H1 (cell line): Measurements from ENCODE around the gene SLC35F6. TPM values are rescaled to one million over a fixed set of nuclear protein-coding genes. Genes with fewer than 3 reads are reported as not detected.

ENCODE experiments used
- GABPA ChIP-seq: IDR thresholded peaks from 2 replicates; pipeline ENCODE4 v1.6.1; 2011; ENCODE audit warnings: mild to moderate bottlenecking, low read length, moderate library complexity, borderline replicate concordance; ENCODE audit not compliant: insufficient read depth
- PHF8 ChIP-seq: fragments of 200-600 bp; sonication (generic); conservative IDR thresholded peaks from 2 replicates; pipeline ENCODE4 v1.7.1; 2012; ENCODE audit warnings: low read depth, mild to moderate bottlenecking, inconsistent platforms, low read length, moderate library complexity
- POLR2AphosphoS5 ChIP-seq: IDR thresholded peaks from 2 replicates; pipeline ENCODE4 v1.6.1; 2011; ENCODE audit warnings: low read depth, low read length
- SIRT6 ChIP-seq: IDR thresholded peaks from one replicate; pipeline ENCODE4 v1.7.1; 2012; ENCODE audit warnings: low read length, inconsistent platforms
- polyA plus RNA-seq, 7 experiments: library from polyadenylated mRNA; depleted of rRNA in 3 of 7; stranded (reverse) in 5 of 7; unstranded in 2 of 7; fragments of >200 nt in 5 of 7; fragments of 200-250 nt in 2 of 7; gene quantifications; 1 replicate in 5 of 7; 2 replicates in 1 of 7; 4 replicates in 1 of 7; pipeline versions ENCODE4 v1.2.1 to v1.2.3, GENCODE V29; 2011 to 2013; ENCODE audit warnings: missing spikeins in 2 of 7, mixed read lengths in 2 of 7
- total RNA-seq: library from RNA; stranded (reverse); fragmentation: NEBNext Ultra II Directional; extraction: Animal tissue kit (Norgen Biotek cat#: 25700); gene quantifications from 2 replicates; pipeline ENCODE4 v1.2.1, GENCODE V29; 2021
- TF ChIP-seq, protein P1 (sequence below): IDR thresholded peaks from 2 replicates; pipeline ENCODE4 v1.6.1; 2012; ENCODE audit warnings: inconsistent platforms

The SLC35F6 gene
- total and polyA plus RNA-seq, 2 of the 8 experiments (the other 6 are each of a cell fraction or from before 2014, with no cell fraction given): 11.2 to 13.5 TPM

GRCh38 chr2:26733413-26733812, 30.7 kb upstream of the SLC35F6 start (continued):
- no peak for TF ChIP-seq GABPA
- TF ChIP-seq POLR2AphosphoS5: no peak
- TF ChIP-seq, protein P1, sequence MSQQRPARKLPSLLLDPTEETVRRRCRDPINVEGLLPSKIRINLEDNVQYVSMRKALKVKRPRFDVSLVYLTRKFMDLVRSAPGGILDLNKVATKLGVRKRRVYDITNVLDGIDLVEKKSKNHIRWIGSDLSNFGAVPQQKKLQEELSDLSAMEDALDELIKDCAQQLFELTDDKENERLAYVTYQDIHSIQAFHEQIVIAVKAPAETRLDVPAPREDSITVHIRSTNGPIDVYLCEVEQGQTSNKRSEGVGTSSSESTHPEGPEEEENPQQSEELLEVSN: no peak
- no peak for TF ChIP-seq SIRT6
- no peak for TF ChIP-seq PHF8
